OCI-LY1 (cell line): ENCODE measurements around the gene AADAC.

Experiments
- H2AFZ ChIP-seq: fragments of 200-600 bp; sonication (generic), shearing (Covaris generic); 2 replicates; pipeline ENCODE4 v1.6.0; 2014; ENCODE audit warnings: antibody characterized with exemption, mild to moderate bottlenecking, low read length
- H3F3A ChIP-seq: fragments of 200-600 bp; sonication (generic), shearing (Covaris generic); 2 replicates; pipeline ENCODE4 v1.6.0; 2014; ENCODE audit warnings: mild to moderate bottlenecking, antibody characterized with exemption, low read length, moderate library complexity; ENCODE audit not compliant: insufficient read depth
- H3K27ac ChIP-seq: fragments of 200-600 bp; sonication (generic); 2 replicates; pipeline ENCODE4 v1.5.1; 2014; ENCODE audit warnings: low read length, mixed run types, mild to moderate bottlenecking, low read depth; ENCODE audit not compliant: poor library complexity, severe bottlenecking
- H3K27me3 ChIP-seq: fragments of 200-600 bp; sonication (generic); 2 replicates; pipeline ENCODE4 v1.6.0; 2014; ENCODE audit warnings: antibody characterized with exemption, mild to moderate bottlenecking, low read length, moderate library complexity; ENCODE audit not compliant: insufficient read depth
- H3K36me3 ChIP-seq: fragments of 200-600 bp; sonication (generic); 2 replicates; pipeline ENCODE4 v1.6.1; 2014; ENCODE audit warnings: mild to moderate bottlenecking, antibody characterized with exemption, low read length, moderate library complexity, mixed read lengths; ENCODE audit not compliant: insufficient read depth
- H3K4me1 ChIP-seq: fragments of 200-600 bp; sonication (generic); 2 replicates; pipeline ENCODE4 v1.5.1; 2014; ENCODE audit warnings: mild to moderate bottlenecking, low read length, moderate library complexity; ENCODE audit not compliant: insufficient read depth, severe bottlenecking
- H3K4me2 ChIP-seq: fragments of 200-600 bp; sonication (generic), shearing (Covaris generic); 2 replicates; pipeline ENCODE4 v1.6.1; 2014; ENCODE audit warnings: low read length
- H3K4me3 ChIP-seq: fragments of 200-600 bp; sonication (generic); 2 replicates; pipeline ENCODE4 v1.5.1; 2014; ENCODE audit warnings: low read length, low read depth, mild to moderate bottlenecking, mixed read lengths; ENCODE audit not compliant: poor library complexity, severe bottlenecking
- H3K79me2 ChIP-seq: fragments of 200-600 bp; shearing (Covaris generic); 2 replicates; pipeline ENCODE4 v1.6.1; 2016; ENCODE audit warnings: mixed run types, low read length, mixed read lengths; ENCODE audit not compliant: insufficient read depth
- H3K9ac ChIP-seq: fragments of 200-600 bp; sonication (generic), shearing (Covaris generic); 2 replicates; pipeline ENCODE4 v1.6.1; 2014; ENCODE audit warnings: mild to moderate bottlenecking, low read length, mixed read lengths
- H3K9me2 ChIP-seq: fragments of 200-600 bp; sonication (generic), shearing (Covaris generic); 2 replicates; pipeline ENCODE4 v1.6.1; 2014; ENCODE audit warnings: low read depth, mild to moderate bottlenecking, low read length, mixed read lengths
- H3K9me3 ChIP-seq: fragments of 200-600 bp; shearing (Covaris generic); 2 replicates; pipeline ENCODE4 v1.6.1; 2014; ENCODE audit warnings: low read length, mixed read lengths
- H4K20me1 ChIP-seq: fragments of 200-600 bp; sonication (generic), shearing (Covaris generic); 2 replicates; pipeline ENCODE4 v1.6.0; 2016; ENCODE audit warnings: mild to moderate bottlenecking, low read length; ENCODE audit not compliant: insufficient read depth
- EZH2 ChIP-seq: fragments of 200-600 bp; sonication (generic), shearing (Covaris generic); IDR thresholded peaks from 2 replicates; pipeline ENCODE4 v1.8.0; 2017; ENCODE audit warnings: borderline replicate concordance, mixed run types, mild to moderate bottlenecking, antibody characterized with exemption, low read length, moderate library complexity, mixed read lengths
- TF ChIP-seq, protein P1 (sequence below): fragments of 200-600 bp; sonication (generic), shearing (Covaris generic); IDR thresholded peaks from 2 replicates; pipeline ENCODE4 v1.5.1; 2017; ENCODE audit warnings: mild to moderate bottlenecking, antibody characterized with exemption, low read length, moderate library complexity, mixed read lengths

AADAC gene

DNA sequence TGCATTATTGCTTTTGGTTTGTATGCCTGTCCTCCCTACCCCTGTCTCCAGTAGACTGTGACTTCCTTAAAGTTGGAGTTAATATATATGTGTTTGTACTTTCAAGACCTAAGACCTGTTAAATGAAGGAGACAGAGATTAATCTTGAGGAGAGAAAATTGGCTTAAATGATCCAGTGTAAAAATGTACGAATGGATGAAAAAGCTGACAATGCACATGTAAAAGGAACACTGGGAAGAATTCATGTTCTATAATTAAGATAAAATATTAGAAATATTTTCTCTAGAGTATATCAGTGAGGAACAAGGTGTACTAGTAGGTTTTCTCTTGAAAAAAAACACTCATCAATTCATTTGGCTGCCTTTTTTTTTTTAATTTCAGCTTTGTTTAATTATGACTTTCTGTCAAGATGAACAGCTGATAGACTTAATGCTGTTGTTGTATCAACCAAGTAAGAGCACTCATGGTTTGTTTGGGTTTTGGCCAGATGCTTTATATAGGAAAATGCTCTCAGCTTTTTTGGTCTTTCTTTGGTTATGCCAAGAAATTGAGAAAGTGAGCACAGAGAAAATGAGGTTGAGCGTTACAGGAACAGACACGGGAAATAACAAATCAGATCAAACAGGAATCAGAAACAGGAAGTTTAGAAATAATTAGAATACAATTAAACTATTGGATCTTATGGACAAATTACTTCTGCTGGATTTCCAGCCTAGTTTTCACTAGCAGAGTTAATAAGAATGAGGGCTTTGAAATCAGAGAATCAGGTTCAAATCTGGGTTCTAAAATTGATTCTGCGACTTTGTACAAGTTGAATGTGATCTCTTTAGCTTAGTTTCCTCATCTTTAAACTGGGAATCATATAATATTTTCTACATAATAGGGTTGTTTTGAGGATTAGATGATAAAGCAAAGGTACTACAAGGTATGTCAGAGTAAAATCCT, 38.3 kb upstream of the AADAC start:
- no peaks in the 10 kb centered on the region for H3K36me3 ChIP-seq

DNA sequence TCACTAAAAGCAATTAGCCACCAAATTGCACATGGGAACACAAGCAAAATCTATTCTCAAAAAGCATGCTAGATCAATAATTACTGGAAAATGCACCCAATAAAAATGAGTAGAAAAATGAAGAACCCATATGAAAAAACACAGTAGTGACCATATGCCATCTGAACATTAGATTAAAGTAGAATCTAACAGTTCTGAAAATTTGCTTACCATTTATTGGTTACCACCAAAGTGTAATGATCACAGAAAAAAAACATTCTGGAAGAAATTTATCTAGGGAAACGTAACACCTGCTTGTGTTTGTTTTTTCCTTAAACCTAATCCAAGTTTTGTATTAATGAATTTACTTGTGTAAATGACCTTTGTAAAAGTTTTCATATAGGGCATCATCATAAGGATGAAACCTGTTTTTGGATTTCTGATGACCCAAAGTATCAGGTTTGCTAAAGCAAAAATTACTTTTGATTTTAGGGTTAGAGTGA, 37.6 kb upstream of the AADAC start:
- Histone ChIP-seq H3K9me2 (no peaks in the 10 kb centered on the region; the same call in 1 of the 2 replicates), H3K4me1 (no peaks in the 10 kb centered on the region), H3K4me3 (no peak overlapping the region), H3K9me3 (no peaks in the 10 kb centered on the region), H3K36me3 (no peaks in the 10 kb centered on the region), H3F3A (no peaks in the 10 kb centered on the region), H2AFZ (no peak overlapping the region), H3K79me2 (no peaks in the 10 kb centered on the region), H3K9ac (no peak overlapping the region), H3K27me3 (no peaks in the 10 kb centered on the region), H3K27ac (no peak overlapping the region), H3K4me2 (no peak overlapping the region), H4K20me1 (no peaks in the 10 kb centered on the region)
- TF ChIP-seq, protein P1, sequence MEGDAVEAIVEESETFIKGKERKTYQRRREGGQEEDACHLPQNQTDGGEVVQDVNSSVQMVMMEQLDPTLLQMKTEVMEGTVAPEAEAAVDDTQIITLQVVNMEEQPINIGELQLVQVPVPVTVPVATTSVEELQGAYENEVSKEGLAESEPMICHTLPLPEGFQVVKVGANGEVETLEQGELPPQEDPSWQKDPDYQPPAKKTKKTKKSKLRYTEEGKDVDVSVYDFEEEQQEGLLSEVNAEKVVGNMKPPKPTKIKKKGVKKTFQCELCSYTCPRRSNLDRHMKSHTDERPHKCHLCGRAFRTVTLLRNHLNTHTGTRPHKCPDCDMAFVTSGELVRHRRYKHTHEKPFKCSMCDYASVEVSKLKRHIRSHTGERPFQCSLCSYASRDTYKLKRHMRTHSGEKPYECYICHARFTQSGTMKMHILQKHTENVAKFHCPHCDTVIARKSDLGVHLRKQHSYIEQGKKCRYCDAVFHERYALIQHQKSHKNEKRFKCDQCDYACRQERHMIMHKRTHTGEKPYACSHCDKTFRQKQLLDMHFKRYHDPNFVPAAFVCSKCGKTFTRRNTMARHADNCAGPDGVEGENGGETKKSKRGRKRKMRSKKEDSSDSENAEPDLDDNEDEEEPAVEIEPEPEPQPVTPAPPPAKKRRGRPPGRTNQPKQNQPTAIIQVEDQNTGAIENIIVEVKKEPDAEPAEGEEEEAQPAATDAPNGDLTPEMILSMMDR = no peak
- TF ChIP-seq EZH2 = no peak

More for the DNA sequence above, 38.3 kb upstream of the AADAC start:
- no peaks in the 10 kb centered on the region for H3K79me2 ChIP-seq
- H3F3A ChIP-seq = no peaks in the 10 kb centered on the region
- H2AFZ ChIP-seq = no peak overlapping the region
- H3K9me3 ChIP-seq = no peaks in the 10 kb centered on the region
- no peak for TF ChIP-seq EZH2
- TF ChIP-seq, protein P1 = no peak
- no peak overlapping the region for H3K27ac ChIP-seq
- H3K9me2 ChIP-seq = no peaks in the 10 kb centered on the region; the same call in 1 of the 2 replicates
- no peak overlapping the region for H3K4me3 ChIP-seq
- H3K9ac ChIP-seq = no peak overlapping the region
- no peak overlapping the region for H3K4me2 ChIP-seq
- no peaks in the 10 kb centered on the region for H4K20me1 ChIP-seq
- no peaks in the 10 kb centered on the region for H3K4me1 ChIP-seq
- H3K27me3 ChIP-seq = no peaks in the 10 kb centered on the region

DNA sequence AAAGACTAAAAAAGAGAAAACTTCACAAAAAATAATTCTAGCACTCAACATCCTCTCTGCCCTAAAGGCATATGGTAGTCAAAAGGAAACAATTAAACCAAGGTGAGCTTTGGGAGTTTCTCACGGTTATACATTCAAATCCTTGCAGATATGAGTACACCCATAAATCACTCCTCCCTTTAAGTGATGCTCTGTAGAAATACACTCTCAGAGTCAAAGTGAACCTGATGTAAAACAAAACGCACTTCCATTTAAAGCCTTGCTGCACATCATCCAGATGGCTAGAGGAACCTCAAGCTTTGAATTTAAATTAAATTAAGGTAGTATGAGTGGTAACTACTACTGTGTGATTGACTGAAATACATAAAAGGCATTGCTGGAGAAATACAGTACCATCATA, 36.0 kb upstream of the AADAC start:
- H3K9me2 ChIP-seq = no peaks in the 10 kb centered on the region; the same call in 1 of the 2 replicates
- no peaks in the 10 kb centered on the region for H3K27me3 ChIP-seq

More for the DNA sequence above, 36.0 kb upstream of the AADAC start:
- Histone ChIP-seq H3K4me1 (no peaks in the 10 kb centered on the region), H3K9ac (no peak overlapping the region), H3K4me2 (no peak overlapping the region), H3K36me3 (no peaks in the 10 kb centered on the region), H2AFZ (no peak overlapping the region), H3K4me3 (no peak overlapping the region), H3K27ac (no peak overlapping the region), H4K20me1 (no peaks in the 10 kb centered on the region), H3K79me2 (no peaks in the 10 kb centered on the region), H3K9me3 (no peaks in the 10 kb centered on the region), H3F3A (no peaks in the 10 kb centered on the region)
- TF ChIP-seq, protein P1 = no peak
- TF ChIP-seq EZH2 = no peak
